PC-3 (cell line): ENCODE results near the gene MUC20. TPM values are rescaled to one million over a fixed set of nuclear protein-coding genes. Genes with fewer than 3 reads are reported as not detected.
"Not testable (repeated sequence)": the region's sequence is repeated elsewhere in the genome, so short reads cannot be mapped to it uniquely, and the experiment has no call there.

Experiments used
- ATAC-seq: fragments of 200-7000 bp; cut with Tn5 transposase; 2 replicates; pipeline ENCODE4 v1.9.1; 2020; ENCODE audit warnings: mild to moderate bottlenecking, moderate library complexity
- BruUV-seq: library from RNA; stranded (reverse); fragments of 400-500 nt; replicated peaks from 2 replicates; lab custom pipeline; 2021; lab: Mats Ljungman, UMichigan
- CTCF ChIA-PET: fragments of 300-600 bp; sonication (Branson Sonifier 250); formaldehyde crosslinking; loops from one replicate; lab custom pipeline; 2022; ENCODE audit warnings: antibody characterized with exemption; lab: Charles Lee
- POLR2A ChIA-PET: fragments of 300-600 bp; sonication (Branson Sonifier 250); formaldehyde crosslinking; loops from one replicate; lab custom pipeline; 2022; ENCODE audit warnings: antibody characterized with exemption; ENCODE audit not compliant: unreplicated experiment; lab: Charles Lee
- DNase-seq: peaks from one replicate; pipeline ENCODE4 v3.0.0-alpha.2; 2015
- H2AFZ ChIP-seq: fragments of 300-600 bp; sonication (generic); 2 replicates; pipeline ENCODE4 v1.6.0; 2016; ENCODE audit warnings: antibody characterized with exemption, low read length
- H3F3A ChIP-seq: fragments of 300-600 bp; sonication (generic); one replicate; pipeline ENCODE4 v1.6.0; 2017; ENCODE audit warnings: antibody characterized with exemption, low read length, control low read depth, mild to moderate bottlenecking; ENCODE audit not compliant: unreplicated experiment
- H3K27ac ChIP-seq: fragments of 300-600 bp; sonication (generic); 2 replicates; pipeline ENCODE4 v1.5.1; 2016; ENCODE audit warnings: mild to moderate bottlenecking, low read length
- H3K27me3 ChIP-seq: fragments of 300-600 bp; sonication (generic); 2 replicates; pipeline ENCODE4 v1.6.1; 2016; ENCODE audit warnings: low read length, mixed read lengths
- H3K36me3 ChIP-seq: fragments of 300-600 bp; sonication (generic); 2 replicates; pipeline ENCODE4 v1.6.1; 2016; ENCODE audit warnings: low read depth, mixed run types, low read length, mixed read lengths
- H3K4me1 ChIP-seq: fragments of 300-600 bp; sonication (generic); 2 replicates; pipeline ENCODE4 v1.5.1; 2016; ENCODE audit warnings: low read length; ENCODE audit not compliant: insufficient read depth
- H3K4me2 ChIP-seq: fragments of 300-600 bp; sonication (generic); 2 replicates; pipeline ENCODE4 v1.6.0; 2016; ENCODE audit warnings: low read length
- H3K4me3 ChIP-seq: fragments of 300-600 bp; sonication (generic); 2 replicates; pipeline ENCODE4 v1.5.1; 2016; ENCODE audit warnings: mild to moderate bottlenecking, low read length, mixed read lengths
- H3K79me2 ChIP-seq: fragments of 300-600 bp; sonication (generic); 2 replicates; pipeline ENCODE4 v1.6.1; 2017; ENCODE audit warnings: low read length, mixed read lengths
- H3K9ac ChIP-seq: fragments of 300-600 bp; sonication (generic); 2 replicates; pipeline ENCODE4 v1.6.0; 2016; ENCODE audit warnings: mild to moderate bottlenecking, low read length
- H3K9me2 ChIP-seq: fragments of 300-600 bp; sonication (generic); replicated peaks from 2 replicates; pipeline ENCODE4 v1.6.1; 2016; ENCODE audit warnings: mixed run types, low read length, mixed read lengths
- H3K9me3 ChIP-seq: fragments of 300-600 bp; sonication (generic); 2 replicates; pipeline ENCODE4 v1.6.1; 2016; ENCODE audit warnings: low read length, mixed read lengths
- H4K20me1 ChIP-seq: fragments of 300-600 bp; sonication (generic); 2 replicates; pipeline ENCODE4 v1.6.1; 2016; ENCODE audit warnings: low read length, mixed read lengths
- CTCF ChIP-seq: fragments of 300-600 bp; sonication (generic); conservative IDR thresholded peaks from 2 replicates; pipeline ENCODE4 v1.5.1; 2017; ENCODE audit warnings: antibody characterized with exemption, low read depth, mild to moderate bottlenecking, low read length
- EZH2 ChIP-seq: fragments of 300-600 bp; sonication (generic); IDR thresholded peaks from one replicate; pipeline ENCODE4 v1.6.1; 2017; ENCODE audit warnings: antibody characterized with exemption, mild to moderate bottlenecking, low read length; ENCODE audit not compliant: unreplicated experiment
- EZH2phosphoT487 ChIP-seq: fragments of 300-600 bp; sonication (generic); IDR thresholded peaks from 2 replicates; pipeline ENCODE4 v1.6.1; 2018; ENCODE audit warnings: mild to moderate bottlenecking, antibody characterized with exemption, low read length, borderline replicate concordance
- intact Hi-C: fragments of 100-400 bp; cut with micrococcal nuclease; formaldehyde crosslinking; loops from 2 replicates; pipeline ENCODE4 v1.9.0; 2023
- total RNA-seq: library from RNA; depleted of rRNA; stranded (reverse); fragments of >200 nt; gene quantifications from 2 replicates; pipeline ENCODE4 v1.2.3, GENCODE V29; 2014

MUC20 gene
- total RNA-seq, 1 experiment from 2014 or later, result 0.69 TPM

GRCh38 chr3:195735036-195735695 lies 14.4 kb downstream of the MUC20 start:
- Histone ChIP-seq H3K9ac (no peak overlapping the region), H3K4me3 (no peak overlapping the region), H3K9me2 (no peaks in the 10 kb centered on the region), H4K20me1 (no peaks in the 10 kb centered on the region), H3K4me2 (no peak overlapping the region), H3K27ac (no peak overlapping the region), H3K79me2 (no peaks in the 10 kb centered on the region), H3F3A (no peaks in the 10 kb centered on the region), H2AFZ (no peak overlapping the region), H3K4me1 (no peaks in the 10 kb centered on the region), H3K27me3 (no peaks in the 10 kb centered on the region), H3K9me3 (no peaks in the 10 kb centered on the region), H3K36me3 (no peaks in the 10 kb centered on the region)
- DNase-seq, result no peak
- intact Hi-C loops, result no loop called here
- TF ChIP-seq CTCF (no peak), EZH2phosphoT487 (no peak), EZH2 (no peak)
- POLR2A ChIA-PET, result interaction anchor here (0.5 kb wide), 1 partner anchor 197 kb away, joined by 3 read pairs; no protein-coding TSS in a partner anchor
- no TSS peak for BruUV-seq
- CTCF ChIA-PET, result no interaction called here
- no peak for ATAC-seq

- TF ChIP-seq EZH2phosphoT487, result no peak
- no peak for TF ChIP-seq EZH2
- no peak for TF ChIP-seq CTCF
- ATAC-seq (no peak), DNase-seq (no peak)
- ChIA-PET CTCF (no interaction called here), POLR2A (no interaction called here)
- intact Hi-C loops, result no loop called here
- Histone ChIP-seq H4K20me1 (no peaks in the 10 kb centered on the region), H3K4me2 (no peak overlapping the region), H3K4me1 (no peaks in the 10 kb centered on the region), H3K9me3 (no peaks in the 10 kb centered on the region), H3F3A (no peaks in the 10 kb centered on the region), H2AFZ (no peak overlapping the region), H3K36me3 (no peaks in the 10 kb centered on the region), H3K9ac (no peak overlapping the region), H3K79me2 (no peaks in the 10 kb centered on the region), H3K27me3 (no peaks in the 10 kb centered on the region), H3K27ac (no peak overlapping the region), H3K9me2 (no peaks in the 10 kb centered on the region), H3K4me3 (no peak overlapping the region)
- no TSS peak for BruUV-seq
Measured at GRCh38 chr3:195736866-195737490, 16.2 kb downstream of the MUC20 start.

- H3K4me2 ChIP-seq, BruUV-seq, H3K27me3 ChIP-seq, H4K20me1 ChIP-seq, H3K27ac ChIP-seq, H2AFZ ChIP-seq, ATAC-seq, H3K4me3 ChIP-seq, intact Hi-C loops, H3F3A ChIP-seq, POLR2A ChIA-PET, H3K36me3 ChIP-seq, H3K9me2 ChIP-seq, H3K9ac ChIP-seq, H3K9me3 ChIP-seq, H3K4me1 ChIP-seq, DNase-seq, CTCF ChIA-PET, H3K79me2 ChIP-seq: not testable (repeated sequence)
Measured at GRCh38 chr3:195737782-195738181, 17.0 kb downstream of the MUC20 start.
